Hepatocyte (in vitro differentiated cells): ENCODE measurements around the gene ARHGAP30.

Experiments used
- CTCF ChIP-seq: fragments of 200-600 bp; sonication (generic); IDR thresholded peaks from 2 replicates; pipeline ENCODE4 v1.5.1; 2016; ENCODE audit warnings: antibody characterized with exemption, mild to moderate bottlenecking; ENCODE audit not compliant: poor library complexity
- EZH2 ChIP-seq: fragments of 200-600 bp; sonication (generic); IDR thresholded peaks from 2 replicates; pipeline ENCODE4 v1.6.1; 2016; ENCODE audit warnings: antibody characterized with exemption, mild to moderate bottlenecking, borderline replicate concordance
- EZH2phosphoT487 ChIP-seq: fragments of 200-600 bp; sonication (generic); IDR thresholded peaks from one replicate; pipeline ENCODE4 v1.6.1; 2018; ENCODE audit warnings: antibody characterized with exemption, mild to moderate bottlenecking, low read depth, moderate library complexity; ENCODE audit not compliant: unreplicated experiment, severe bottlenecking

- TF ChIP-seq CTCF = no peak
- no peak for TF ChIP-seq EZH2phosphoT487
- no peak for TF ChIP-seq EZH2
These were observed 14.3 kb upstream of the ARHGAP30 start for GRCh38 chr1:161083748-161084596.
